AG10803 (cell line): ENCODE data around the gene CKM.

Experiments
- DNase-seq: peaks from one replicate; pipeline ENCODE4 v3.0.0; 2010; ENCODE audit warnings: low read depth
- H3K4me3 ChIP-seq: 2 replicates; pipeline ENCODE4 v1.5.1; 2011; ENCODE audit warnings: mild to moderate bottlenecking, low read length, control low read depth
- TF ChIP-seq, protein P1 (sequence below): conservative IDR thresholded peaks from 2 replicates; pipeline ENCODE4 v1.5.1; 2011; ENCODE audit warnings: mild to moderate bottlenecking, low read length, control low read depth, inconsistent platforms

The CKM gene

GRCh38 chr19:45306518-45307027 is 16.1 kb downstream of the CKM start:
- DNase-seq, result no peak
- TF ChIP-seq, protein P1, sequence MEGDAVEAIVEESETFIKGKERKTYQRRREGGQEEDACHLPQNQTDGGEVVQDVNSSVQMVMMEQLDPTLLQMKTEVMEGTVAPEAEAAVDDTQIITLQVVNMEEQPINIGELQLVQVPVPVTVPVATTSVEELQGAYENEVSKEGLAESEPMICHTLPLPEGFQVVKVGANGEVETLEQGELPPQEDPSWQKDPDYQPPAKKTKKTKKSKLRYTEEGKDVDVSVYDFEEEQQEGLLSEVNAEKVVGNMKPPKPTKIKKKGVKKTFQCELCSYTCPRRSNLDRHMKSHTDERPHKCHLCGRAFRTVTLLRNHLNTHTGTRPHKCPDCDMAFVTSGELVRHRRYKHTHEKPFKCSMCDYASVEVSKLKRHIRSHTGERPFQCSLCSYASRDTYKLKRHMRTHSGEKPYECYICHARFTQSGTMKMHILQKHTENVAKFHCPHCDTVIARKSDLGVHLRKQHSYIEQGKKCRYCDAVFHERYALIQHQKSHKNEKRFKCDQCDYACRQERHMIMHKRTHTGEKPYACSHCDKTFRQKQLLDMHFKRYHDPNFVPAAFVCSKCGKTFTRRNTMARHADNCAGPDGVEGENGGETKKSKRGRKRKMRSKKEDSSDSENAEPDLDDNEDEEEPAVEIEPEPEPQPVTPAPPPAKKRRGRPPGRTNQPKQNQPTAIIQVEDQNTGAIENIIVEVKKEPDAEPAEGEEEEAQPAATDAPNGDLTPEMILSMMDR, result no peak
- H3K4me3 ChIP-seq, result no peak overlapping the region

- H3K4me3 ChIP-seq, result no peak overlapping the region
- DNase-seq, result no peak
- TF ChIP-seq, protein P1, result no peak
These were observed 16.6 kb downstream of the CKM start for GRCh38 chr19:45306040-45306439.

- peak; percentile 48 for DNase-seq
- H3K4me3 ChIP-seq, result no peak overlapping the region
- TF ChIP-seq, protein P1, result no peak
These were observed 17.3 kb downstream of the CKM start for GRCh38 chr19:45305421-45305820.

DNA sequence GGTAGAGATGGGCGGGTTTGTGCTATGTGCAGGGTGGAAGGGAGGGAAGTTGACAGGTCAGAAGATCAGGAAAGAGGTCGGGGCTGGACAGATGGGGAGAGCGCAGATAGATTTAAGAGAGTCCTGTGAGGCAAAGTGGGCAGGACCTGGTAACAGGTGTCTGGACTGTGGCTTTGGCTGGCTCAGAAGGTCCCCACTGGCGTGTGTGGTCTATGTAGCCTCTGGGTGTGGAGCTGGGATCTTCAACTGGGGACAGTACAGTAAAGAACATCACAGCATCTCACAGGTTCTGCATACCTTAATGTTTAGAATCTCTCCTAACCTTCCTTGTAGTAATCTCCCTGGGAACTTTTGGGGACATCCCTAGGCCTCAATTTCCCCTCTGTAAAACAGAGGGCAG is 17.7 kb downstream of the CKM start:
- TF ChIP-seq, protein P1, result no peak
- no peak for DNase-seq
- H3K4me3 ChIP-seq, result no peak overlapping the region

DNA sequence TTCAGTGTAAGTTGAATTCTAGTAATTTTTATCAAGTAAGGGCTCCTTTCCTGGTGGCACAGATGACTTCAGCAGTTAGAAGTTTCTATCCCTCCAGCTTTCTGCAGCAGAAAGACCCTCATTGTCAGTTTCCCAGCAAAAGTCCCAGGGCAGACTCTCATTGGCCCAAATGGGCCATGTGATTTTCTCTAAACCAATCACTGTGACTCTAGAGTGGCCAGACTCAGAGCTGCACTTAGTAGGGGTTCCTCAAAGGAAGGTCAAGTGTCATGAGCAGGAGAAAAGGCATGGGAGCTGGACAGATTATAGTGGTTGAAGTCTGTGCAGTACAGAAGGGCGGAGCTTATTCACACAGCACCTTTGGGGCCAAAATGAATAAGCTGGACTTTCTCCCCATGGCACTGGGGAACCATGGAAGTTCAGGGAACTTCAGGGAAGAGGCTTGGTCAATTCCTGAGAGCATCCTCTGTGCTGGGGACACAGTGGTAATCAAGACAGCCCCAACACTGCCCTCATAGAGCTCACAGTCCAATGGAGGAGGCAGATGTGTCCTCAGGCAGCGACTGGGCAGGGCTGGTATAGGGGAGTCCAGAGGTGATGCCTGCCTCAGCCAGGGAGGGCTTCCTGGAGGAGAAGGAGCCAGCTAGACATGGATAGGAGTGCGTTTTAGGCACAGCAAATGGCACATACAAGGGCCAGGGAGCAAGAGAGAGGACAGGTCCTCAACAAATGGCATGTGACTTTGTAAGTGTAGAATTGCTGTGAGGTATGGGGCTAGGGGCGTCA is 18.3 kb downstream of the CKM start:
- H3K4me3 ChIP-seq, result no peak overlapping the region
- TF ChIP-seq, protein P1, result no peak
- DNase-seq, result no peak

GRCh38 chr19:45303269-45304060 is 19.2 kb downstream of the CKM start:
- H3K4me3 ChIP-seq, result no peak overlapping the region
- DNase-seq, result no peak
- TF ChIP-seq, protein P1, result no peak

DNA sequence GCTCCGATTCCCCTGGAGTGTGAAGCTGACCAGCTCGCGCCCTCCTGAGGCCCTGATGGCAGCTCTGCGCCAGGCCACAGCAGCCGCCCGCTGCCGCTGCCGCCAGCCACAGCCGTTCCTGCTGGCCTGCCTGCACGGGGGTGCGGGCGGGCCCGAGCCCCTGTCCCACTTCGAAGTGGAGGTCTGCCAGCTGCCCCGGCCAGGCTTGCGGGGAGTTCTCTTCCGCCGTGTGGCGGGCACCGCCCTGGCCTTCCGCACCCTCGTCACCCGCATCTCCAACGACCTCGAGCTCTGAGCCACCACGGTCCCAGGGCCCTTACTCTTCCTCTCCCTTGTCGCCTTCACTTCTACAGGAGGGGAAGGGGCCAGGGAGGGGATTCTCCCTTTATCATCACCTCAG is 20.3 kb downstream of the CKM start:
- no peak for DNase-seq
- no peak overlapping the region for H3K4me3 ChIP-seq
- TF ChIP-seq, protein P1, result no peak
